HepG2 (cell line): ENCODE measurements around the gene DLEC1. TPM values are rescaled to one million over a fixed set of nuclear protein-coding genes. Genes with fewer than 3 reads are reported as not detected.

Source experiments
- ATAC-seq: fragments of 200-7000 bp; cut with Tn5 transposase; 3 replicates; pipeline ENCODE4 v1.9.1; 2020; ENCODE audit warnings: mild to moderate bottlenecking, moderate library complexity
- BruUV-seq: library from RNA; stranded (reverse); fragments of 400-500 nt; replicated peaks from 2 replicates; lab custom pipeline; 2021; lab: Mats Ljungman, UMichigan
- CTCF ChIA-PET: fragments of 300-600 bp; formaldehyde crosslinking; extraction: SDS; loops from one replicate; lab custom pipeline; 2021; ENCODE audit warnings: low total read pairs, inconsistent platforms, low intra/inter-chr PET ratio; lab: Yijun Ruan, JAX
- POLR2A ChIA-PET: fragments of 350-600 bp; sonication (Branson Sonifier 250); formaldehyde crosslinking; loops from one replicate; lab custom pipeline; 2020; ENCODE audit warnings: antibody characterized with exemption, inconsistent platforms; lab: Yijun Ruan, JAX
- DNase-seq: peaks from one replicate; pipeline ENCODE4 v3.0.0-alpha.2; 2015; ENCODE audit warnings: low spot score
- FAIRE-seq: peaks from 3 replicates; lab custom pipeline; 2011; peaks lifted over from hg19 to GRCh38; lab: Jason Lieb, UNC
- H2AFZ ChIP-seq: one replicate; pipeline ENCODE4 v1.6.1; 2011; ENCODE audit warnings: low read length, inconsistent platforms
- H3K27ac ChIP-seq: fragments of 300-600 bp; 3 replicates; pipeline ENCODE4 v1.8.0; 2011; ENCODE audit warnings: mixed run types, mild to moderate bottlenecking, mixed read lengths, low read length, inconsistent platforms; ENCODE audit not compliant: insufficient read depth; ENCODE audit errors: extremely low read length
- H3K27me3 ChIP-seq, 2 experiments: fragments of 200-600 bp in 1 of 2; 2 replicates in 1 of 2; 3 replicates in 1 of 2; pipeline versions ENCODE4 v1.6.0 to v1.8.0; 2011; ENCODE audit warnings: low read length in 2 of 2, mild to moderate bottlenecking in 2 of 2, moderate library complexity in 2 of 2, inconsistent platforms in 1 of 2; ENCODE audit not compliant: insufficient read depth in 2 of 2, control insufficient read depth in 1 of 2
- H3K36me3 ChIP-seq, 2 experiments: fragments of 200-600 bp in 1 of 2; replicated peaks in 1 of 2; 2 replicates in 1 of 2; 3 replicates in 1 of 2; pipeline versions ENCODE4 v1.5.1 to v1.8.0; 2011; ENCODE audit warnings: low read length in 2 of 2, inconsistent platforms in 1 of 2; ENCODE audit not compliant: insufficient read depth in 2 of 2, control insufficient read depth in 1 of 2
- H3K4me1 ChIP-seq: 2 replicates; pipeline ENCODE4 v1.5.1; 2012; ENCODE audit warnings: low read length, inconsistent platforms; ENCODE audit not compliant: insufficient read depth
- H3K4me2 ChIP-seq: 2 replicates; pipeline ENCODE4 v1.6.0; 2011; ENCODE audit warnings: low read depth, low read length, inconsistent platforms
- H3K4me3 ChIP-seq, 3 experiments: fragments of 200-600 bp in 1 of 3; sonication (generic), shearing (Covaris generic) in 1 of 3; replicated peaks in 1 of 3; 2 replicates each; pipeline ENCODE4 v1.5.1; 2011 to 2016; ENCODE audit warnings: low read length in 3 of 3, inconsistent platforms in 2 of 3, low read depth in 2 of 3, mild to moderate bottlenecking in 2 of 3, control low read depth in 1 of 3, mixed read lengths in 1 of 3; ENCODE audit not compliant: insufficient read depth in 1 of 3
- H3K79me2 ChIP-seq: one replicate; pipeline ENCODE4 v1.6.1; 2011; ENCODE audit warnings: low read length, inconsistent platforms; ENCODE audit not compliant: insufficient read depth
- H3K9ac ChIP-seq: 2 replicates; pipeline ENCODE4 v1.6.0; 2011; ENCODE audit warnings: mild to moderate bottlenecking, low read depth, low read length, inconsistent platforms; ENCODE audit not compliant: insufficient read depth
- H3K9me3 ChIP-seq: 2 replicates; pipeline ENCODE4 v1.5.1; 2012; ENCODE audit warnings: mild to moderate bottlenecking, low read length
- H4K20me1 ChIP-seq: 2 replicates; pipeline ENCODE4 v1.6.0; 2011; ENCODE audit warnings: inconsistent platforms, mild to moderate bottlenecking, low read length, moderate library complexity; ENCODE audit not compliant: insufficient read depth
- AGO2 ChIP-seq: fragments of 200-400 bp; formaldehyde crosslinking; optimal IDR thresholded peaks from 2 replicates; pipeline ENCODE3; 2017; ENCODE audit warnings: mild to moderate bottlenecking, low read depth, low read length, moderate library complexity
- BRCA1 ChIP-seq: sonication (generic); formaldehyde crosslinking; IDR thresholded peaks from 2 replicates; pipeline ENCODE4 v1.4.0; 2020; ENCODE audit warnings: missing genetic modification reagents
- ETV5 ChIP-seq: IDR thresholded peaks from 2 replicates; pipeline ENCODE4 v1.6.1; 2018; ENCODE audit warnings: missing biosample characterization, missing genetic modification reagents, inconsistent platforms, borderline replicate concordance
- GABPA ChIP-seq, 2 experiments: IDR thresholded peaks; 2 replicates each; pipeline ENCODE4 v1.6.1; 2011 to 2016; ENCODE audit warnings: low read depth in 2 of 2, low read length in 1 of 2, missing biosample characterization in 1 of 2, missing genetic modification characterization in 1 of 2
- GFI1 ChIP-seq: sonication (generic); formaldehyde crosslinking; IDR thresholded peaks from 2 replicates; pipeline ENCODE4 v1.5.0; 2020; ENCODE audit warnings: missing genetic modification reagents, mild to moderate bottlenecking, borderline replicate concordance
- NRL ChIP-seq: sonication (generic); formaldehyde crosslinking; IDR thresholded peaks from 2 replicates; pipeline ENCODE4 v1.5.0; 2020; ENCODE audit warnings: missing genetic modification reagents, mild to moderate bottlenecking, moderate library complexity, borderline replicate concordance
- PAF1 ChIP-seq: IDR thresholded peaks from 2 replicates; pipeline ENCODE4 v1.6.1; 2016; ENCODE audit warnings: missing genetic modification reagents, missing compliant biosample characterization
- PBX2 ChIP-seq: IDR thresholded peaks from 2 replicates; pipeline ENCODE4 v1.6.1; 2016; ENCODE audit warnings: control low read depth
- POLR2AphosphoS5 ChIP-seq: IDR thresholded peaks from 2 replicates; pipeline ENCODE4 v1.6.1; 2012; ENCODE audit warnings: low read depth, low read length
- POLR2G ChIP-seq: fragments of 200-400 bp; formaldehyde crosslinking; IDR thresholded peaks from 2 replicates; pipeline ENCODE4 v1.6.1; 2018; ENCODE audit warnings: mild to moderate bottlenecking, low read depth, low read length, moderate library complexity
- RBM22 ChIP-seq: fragments of 200-400 bp; formaldehyde crosslinking; optimal IDR thresholded peaks from 2 replicates; pipeline ENCODE3; 2017; ENCODE audit warnings: mild to moderate bottlenecking, low read length, moderate library complexity
- THAP11 ChIP-seq: IDR thresholded peaks from 2 replicates; pipeline ENCODE4 v1.6.1; 2016; ENCODE audit warnings: missing biosample characterization, missing genetic modification reagents
- ZFP91 ChIP-seq: sonication (generic); formaldehyde crosslinking; IDR thresholded peaks from 2 replicates; pipeline ENCODE4 v1.9.0; 2022; ENCODE audit warnings: missing genetic modification reagents, mild to moderate bottlenecking, borderline replicate concordance
- ZNF431 ChIP-seq: sonication (generic); formaldehyde crosslinking; IDR thresholded peaks from 2 replicates; pipeline ENCODE4 v1.9.0; 2022; ENCODE audit warnings: missing genetic modification reagents, low read depth, mild to moderate bottlenecking, borderline replicate concordance
- ZNF687 ChIP-seq: sonication (generic); formaldehyde crosslinking; IDR thresholded peaks from 2 replicates; pipeline ENCODE4 v1.5.1; 2020; ENCODE audit warnings: mild to moderate bottlenecking, missing genetic modification reagents, moderate library complexity
- WGBS: methylation state at CpG from one replicate; pipeline ENCODE4 v1.1.6; 2017; ENCODE audit warnings: low lambda C conversion rate; 5-methylcytosine and 5-hydroxymethylcytosine counted together
- in situ Hi-C: cut with HindIII; loops from 2 replicates; pipeline ENCODE4 v1.10.0; 2017; ENCODE audit warnings: low pct_unique_long_range_greater_than_20kb; ENCODE audit not compliant: extremely low pct_ligation_motif_present
- intact Hi-C: fragments of 100-400 bp; cut with micrococcal nuclease; formaldehyde crosslinking; loops from one replicate; pipeline ENCODE4 v1.10.0; 2022; ENCODE audit not compliant: unreplicated experiment
- polyA plus RNA-seq, 8 experiments: library from polyadenylated mRNA; depleted of rRNA in 3 of 8; stranded (reverse) in 7 of 8; unstranded in 1 of 8; fragments of >200 nt; fragmentation: Illumina TruSeq in 4 of 8; extraction: Trizol in 4 of 8; gene quantifications; 2 replicates each; pipeline versions ENCODE4 v1.2.1 to v1.2.3, GENCODE V29; 2011 to 2016; ENCODE audit warnings: low read depth in 4 of 8, missing spikeins in 1 of 8, mixed read lengths in 1 of 8; ENCODE audit not compliant: insufficient read depth in 1 of 8
- total RNA-seq, 5 experiments: library from RNA; depleted of rRNA; stranded (reverse); fragments of >200 nt; fragmentation: Illumina TruSeq; extraction: Trizol; gene quantifications; 2 replicates each; pipeline ENCODE4 v1.2.3, GENCODE V29; 2016; ENCODE audit warnings: low read depth in 1 of 5

Gene DLEC1
- total and polyA plus RNA-seq, 2 of the 13 experiments (the other 11 are each of a cell fraction or from before 2014, with no cell fraction given): 0.09 TPM; not detected in 1

- no TSS peak for BruUV-seq
- ATAC-seq: no peak
- H4K20me1 ChIP-seq: peaks cover 33% of the 10 kb centered on the region
- peaks cover 18 to 50% of the 10 kb centered on the region in 2 experiments for H3K36me3 ChIP-seq
- POLR2A ChIA-PET: interaction anchor here (1.1 to 8.0 kb wide), 6 partner anchors 11 to 130 kb away, joined by 3 to 87 read pairs (median 5); partner anchors contain the start of genes ACAA1, MYD88 and OXSR1
- H3K4me2 ChIP-seq: no peak overlapping the region
- H3K4me3 ChIP-seq: no peak overlapping the region
- H3K9me3 ChIP-seq: no peaks in the 10 kb centered on the region
- no peaks in the 10 kb centered on the region for H3K79me2 ChIP-seq
- no peak overlapping the region for H2AFZ ChIP-seq
- WGBS: 95% methylated on average over 6 of the region's 7 CpGs
- no peaks in the 10 kb centered on the region for H3K27me3 ChIP-seq
- in situ Hi-C loops: loop anchor here (10.0 kb wide), 1 partner anchor 155 kb away; no protein-coding TSS in a partner anchor
- H3K9ac ChIP-seq: no peak overlapping the region
- H3K4me1 ChIP-seq: peaks cover 35% of the 10 kb centered on the region
- FAIRE-seq: no peak
- CTCF ChIA-PET: no interaction called here
- no peak for DNase-seq
- intact Hi-C loops: no loop called here
- no peak overlapping the region for H3K27ac ChIP-seq
- TF ChIP-seq ETV5 (no peak), POLR2G (0 out of 2 replicates have a peak, but pooled peaks have one; percentile 11), ZNF687 (CRISPR knock-in tag) (peak; percentile 41; the same call in 1 of the 2 replicates), RBM22 (peak; percentile 61), PBX2 (CRISPR knock-in tag) (no peak), AGO2 (peak; percentile 40), ZFP91 (CRISPR knock-in tag) (peak; percentile 15; the same call in 1 of the 2 replicates), NRL (peak; percentile 65; the same call in 1 of the 2 replicates), BRCA1 (CRISPR knock-in tag) (no peak), THAP11 (CRISPR knock-in tag) (no peak), GABPA (IDR thresholded peaks at IDR 0.05; ENCODE audit: low read depth, low read length) (no peak), GABPA (CRISPR knock-in tag; IDR thresholded peaks at IDR 0.05; ENCODE audit: low read depth) (no peak), GFI1 (CRISPR knock-in tag) (no peak), ZNF431 (CRISPR knock-in tag) (0 out of 2 replicates have a peak, but pooled peaks have one; percentile 9), PAF1 (0 out of 2 replicates have a peak, but pooled peaks have one; percentile 89), POLR2AphosphoS5 (0 out of 2 replicates have a peak, but pooled peaks have one; percentile 22)
Measured at GRCh38 chr3:38119821-38120692, 81.0 kb downstream of the DLEC1 start.
